ENCODE results near the gene ZNF366. TPM values are rescaled to one million over a fixed set of nuclear protein-coding genes. Genes with fewer than 3 reads are reported as not detected.

Gene ZNF366
- total RNA-seq, 1 experiment from 2014 or later, result not detected

DNA sequence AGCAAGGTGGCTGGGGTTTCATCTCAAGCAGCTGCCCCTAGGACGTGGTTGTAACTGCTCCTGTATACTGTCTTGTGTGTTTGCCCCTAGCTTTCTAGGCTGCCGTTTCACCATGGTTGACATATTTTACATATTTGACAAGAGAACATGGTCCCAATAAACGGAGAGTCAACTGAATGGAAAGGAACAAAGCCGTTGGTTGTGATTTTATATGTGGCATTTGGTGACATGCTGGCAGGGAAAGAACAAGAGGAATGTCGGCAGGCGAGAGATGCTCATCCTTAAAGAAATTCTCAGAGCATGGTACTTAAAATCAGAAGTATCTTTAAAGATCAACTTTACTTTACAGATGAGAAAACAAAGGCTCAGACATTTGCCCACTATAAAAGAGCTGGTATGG is 11.8 kb downstream of the ZNF366 start:
- no peak overlapping the region for H3K4me3 Mint-ChIP-seq (ENCODE audit: low read depth, unreplicated experiment)
- intact Hi-C loops (cut with micrococcal nuclease; ENCODE audit: unreplicated experiment), result no loop called here
- BruUV-seq (replicated peaks), result no TSS peak
- H3K27me3 Mint-ChIP-seq (ENCODE audit: unreplicated experiment), result peaks cover 42% of the 10 kb centered on the region
- H3K36me3 Mint-ChIP-seq (ENCODE audit: insufficient read depth, unreplicated experiment), result no peaks in the 10 kb centered on the region
- H3K27ac Mint-ChIP-seq (ENCODE audit: unreplicated experiment), result no peak overlapping the region
- CTCF ChIA-PET, result interaction anchor here (1.2 kb wide), 1 partner anchor 10 kb away, joined by 3 read pairs; no protein-coding TSS in a partner anchor
- no peaks in the 10 kb centered on the region for H3K9me3 Mint-ChIP-seq (ENCODE audit: low read depth, unreplicated experiment)
- DNase-seq, result no peak
- H3K4me1 Mint-ChIP-seq (ENCODE audit: low read depth, unreplicated experiment), result no peaks in the 10 kb centered on the region
- TF ChIP-seq, protein P1, sequence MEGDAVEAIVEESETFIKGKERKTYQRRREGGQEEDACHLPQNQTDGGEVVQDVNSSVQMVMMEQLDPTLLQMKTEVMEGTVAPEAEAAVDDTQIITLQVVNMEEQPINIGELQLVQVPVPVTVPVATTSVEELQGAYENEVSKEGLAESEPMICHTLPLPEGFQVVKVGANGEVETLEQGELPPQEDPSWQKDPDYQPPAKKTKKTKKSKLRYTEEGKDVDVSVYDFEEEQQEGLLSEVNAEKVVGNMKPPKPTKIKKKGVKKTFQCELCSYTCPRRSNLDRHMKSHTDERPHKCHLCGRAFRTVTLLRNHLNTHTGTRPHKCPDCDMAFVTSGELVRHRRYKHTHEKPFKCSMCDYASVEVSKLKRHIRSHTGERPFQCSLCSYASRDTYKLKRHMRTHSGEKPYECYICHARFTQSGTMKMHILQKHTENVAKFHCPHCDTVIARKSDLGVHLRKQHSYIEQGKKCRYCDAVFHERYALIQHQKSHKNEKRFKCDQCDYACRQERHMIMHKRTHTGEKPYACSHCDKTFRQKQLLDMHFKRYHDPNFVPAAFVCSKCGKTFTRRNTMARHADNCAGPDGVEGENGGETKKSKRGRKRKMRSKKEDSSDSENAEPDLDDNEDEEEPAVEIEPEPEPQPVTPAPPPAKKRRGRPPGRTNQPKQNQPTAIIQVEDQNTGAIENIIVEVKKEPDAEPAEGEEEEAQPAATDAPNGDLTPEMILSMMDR (IDR thresholded peaks at IDR 0.05; ENCODE audit: unreplicated experiment), result no peak

DNA sequence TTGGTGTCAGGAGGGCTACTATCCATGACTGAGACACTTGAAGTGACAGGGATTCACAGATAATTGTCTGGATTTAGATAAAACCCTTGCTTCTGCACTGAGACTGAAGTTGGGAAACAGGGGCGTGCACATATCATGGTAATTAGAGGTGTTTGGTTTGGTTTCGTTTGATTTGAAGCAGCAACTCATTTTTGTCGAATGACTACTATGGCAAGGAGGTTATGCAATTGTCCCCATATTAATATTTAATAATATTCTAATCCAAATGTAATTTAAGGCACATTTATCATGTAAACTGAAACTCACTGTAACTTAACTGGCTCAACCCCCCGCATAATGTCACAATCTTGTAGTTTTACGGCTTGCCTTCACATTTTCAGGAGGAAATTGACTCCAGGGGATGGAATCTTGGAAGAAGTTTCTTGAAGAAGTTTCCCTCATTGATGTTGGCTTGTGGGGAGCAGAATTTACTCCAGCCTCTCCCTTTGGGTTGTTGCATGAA is 12.5 kb downstream of the ZNF366 start:
- no peak overlapping the region for H3K27ac Mint-ChIP-seq (ENCODE audit: unreplicated experiment)
- H3K4me1 Mint-ChIP-seq (ENCODE audit: low read depth, unreplicated experiment), result no peaks in the 10 kb centered on the region
- TF ChIP-seq, protein P1 (IDR thresholded peaks at IDR 0.05; ENCODE audit: unreplicated experiment), result no peak
- CTCF ChIA-PET, result no interaction called here
- H3K36me3 Mint-ChIP-seq (ENCODE audit: insufficient read depth, unreplicated experiment), result no peaks in the 10 kb centered on the region
- no peak for DNase-seq
- BruUV-seq (replicated peaks), result no TSS peak
- intact Hi-C loops (cut with micrococcal nuclease; ENCODE audit: unreplicated experiment), result no loop called here
- no peaks in the 10 kb centered on the region for H3K9me3 Mint-ChIP-seq (ENCODE audit: low read depth, unreplicated experiment)
- H3K27me3 Mint-ChIP-seq (ENCODE audit: unreplicated experiment), result peaks cover 50% of the 10 kb centered on the region
- no peak overlapping the region for H3K4me3 Mint-ChIP-seq (ENCODE audit: low read depth, unreplicated experiment)

DNA sequence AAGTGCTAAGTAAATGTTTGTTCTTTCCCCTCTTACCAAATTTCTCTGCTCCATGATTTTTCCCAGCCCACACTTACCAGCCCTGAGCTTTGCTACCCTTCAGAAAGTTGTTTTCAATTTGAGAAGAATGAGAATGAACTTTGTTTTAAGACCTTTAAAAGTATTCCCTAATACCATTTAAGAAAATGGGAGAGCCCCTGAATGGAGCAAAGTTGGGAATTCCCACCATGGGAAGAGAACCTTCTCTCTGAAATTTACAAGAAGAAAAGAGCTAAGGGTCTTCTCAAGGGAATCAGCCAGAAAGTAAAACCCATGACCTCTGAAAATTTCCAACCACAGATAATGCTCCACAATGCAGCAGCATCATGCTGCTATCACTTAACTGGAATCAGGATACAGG is 17.7 kb downstream of the ZNF366 start:
- BruUV-seq (replicated peaks), result no TSS peak
- TF ChIP-seq, protein P1 (IDR thresholded peaks at IDR 0.05; ENCODE audit: unreplicated experiment), result no peak
- H3K4me1 Mint-ChIP-seq (ENCODE audit: low read depth, unreplicated experiment), result no peaks in the 10 kb centered on the region
- no peaks in the 10 kb centered on the region for H3K9me3 Mint-ChIP-seq (ENCODE audit: low read depth, unreplicated experiment)
- no peak for DNase-seq
- H3K4me3 Mint-ChIP-seq (ENCODE audit: low read depth, unreplicated experiment), result no peak overlapping the region
- CTCF ChIA-PET, result no interaction called here
- H3K27me3 Mint-ChIP-seq (ENCODE audit: unreplicated experiment), result peaks cover 31% of the 10 kb centered on the region
- no peak overlapping the region for H3K27ac Mint-ChIP-seq (ENCODE audit: unreplicated experiment)
- no peaks in the 10 kb centered on the region for H3K36me3 Mint-ChIP-seq (ENCODE audit: insufficient read depth, unreplicated experiment)
- intact Hi-C loops (cut with micrococcal nuclease; ENCODE audit: unreplicated experiment), result no loop called here

DNA sequence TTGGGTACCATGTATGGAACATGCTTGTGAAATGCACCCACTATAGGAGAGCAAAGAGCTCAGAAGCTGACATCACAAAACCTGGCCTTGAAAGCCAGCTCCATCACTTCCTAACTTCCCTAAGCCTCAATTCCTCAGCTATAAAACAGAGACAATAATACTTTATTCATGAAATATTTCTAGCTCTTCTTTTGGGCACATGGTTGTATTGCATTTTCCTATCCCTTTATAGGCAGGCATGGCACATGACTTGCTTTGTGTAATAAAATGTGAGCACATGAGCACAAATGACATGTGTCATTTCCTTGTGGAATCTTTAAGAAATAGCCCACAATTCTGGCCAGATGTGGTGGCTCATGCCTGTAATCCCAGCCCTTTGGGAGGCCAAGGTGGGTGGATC is 18.5 kb downstream of the ZNF366 start:
- BruUV-seq (replicated peaks), result no TSS peak

More for the DNA sequence above, 18.5 kb downstream of the ZNF366 start:
- no peaks in the 10 kb centered on the region for H3K36me3 Mint-ChIP-seq (ENCODE audit: insufficient read depth, unreplicated experiment)
- H3K9me3 Mint-ChIP-seq (ENCODE audit: low read depth, unreplicated experiment), result no peaks in the 10 kb centered on the region
- TF ChIP-seq, protein P1 (IDR thresholded peaks at IDR 0.05; ENCODE audit: unreplicated experiment), result no peak
- no peaks in the 10 kb centered on the region for H3K4me1 Mint-ChIP-seq (ENCODE audit: low read depth, unreplicated experiment)
- peaks cover 30% of the 10 kb centered on the region for H3K27me3 Mint-ChIP-seq (ENCODE audit: unreplicated experiment)
- DNase-seq, result no peak
- H3K27ac Mint-ChIP-seq (ENCODE audit: unreplicated experiment), result no peak overlapping the region
- intact Hi-C loops (cut with micrococcal nuclease; ENCODE audit: unreplicated experiment), result no loop called here
- CTCF ChIA-PET, result interaction anchor here (0.5 kb wide), 1 partner anchor 26 kb away, joined by 3 read pairs; no protein-coding TSS in a partner anchor
- no peak overlapping the region for H3K4me3 Mint-ChIP-seq (ENCODE audit: low read depth, unreplicated experiment)

All from Calu3 (cell line).